ENCODE results near the gene MUCL3. TPM values are rescaled to one million over a fixed set of nuclear protein-coding genes. Genes with fewer than 3 reads are reported as not detected.

MUCL3 gene
- total RNA-seq, 1 experiment from 2014 or later: 0.15 TPM

GRCh38 chr6:30983439-30983838, 42.7 kb downstream of the MUCL3 start, which contains the start of gene MUC21 (continued):
- TF ChIP-seq REST (IDR thresholded peaks at IDR 0.05; ENCODE audit: low read depth) (no peak), EZH2phosphoT487 (IDR thresholded peaks at IDR 0.05; ENCODE audit: borderline replicate concordance) (no peak), FOSL1 (IDR thresholded peaks at IDR 0.05; ENCODE audit: low read depth) (no peak), MAX (IDR thresholded peaks at IDR 0.05) (no peak), TCF7L2 (IDR thresholded peaks at IDR 0.05; ENCODE audit: borderline replicate concordance, extremely low read depth, insufficient read depth, insufficient read length) (no peak)

GRCh38 chr6:30985490-30985889, 44.7 kb downstream of the MUCL3 start:
- peaks cover 8 to 9% of the 10 kb centered on the region in 2 experiments; a peak in 3 of 4 replicates for H3K4me1 ChIP-seq (ENCODE audit: control insufficient read depth in 1 of 2, insufficient read depth in 2 of 2, low read length in 2 of 2)
- H3K27ac ChIP-seq (ENCODE audit: low read depth, low read length): no peak overlapping the region
- no peaks in the 10 kb centered on the region for H3K9me2 ChIP-seq (ENCODE audit: insufficient read depth)
- no peaks in the 10 kb centered on the region for H3K27me3 ChIP-seq (ENCODE audit: insufficient read depth, low read length)
- H3K4me3 ChIP-seq (replicated peaks in 1 of 2; ENCODE audit: low read depth in 1 of 2, low read length in 2 of 2): no peak overlapping the region
- TF ChIP-seq FOSL1 (IDR thresholded peaks at IDR 0.05; ENCODE audit: low read depth) (no peak), YY1 (IDR thresholded peaks at IDR 0.05; ENCODE audit: extremely low read depth, insufficient replicate concordance, low read depth, low read length) (no peak), SP1 (IDR thresholded peaks at IDR 0.05; ENCODE audit: low read depth) (no peak)
- BruUV-seq (replicated peaks): no TSS peak
- ChIA-PET POLR2A (no interaction called here), RAD21 (ENCODE audit: low non-redundant PET in 1 of 2, low total read pairs in 2 of 2, uncharacterized antibody in 2 of 2, unreplicated experiment in 2 of 2) (no interaction called here), CTCF (no interaction called here)
- H3K36me3 ChIP-seq (ENCODE audit: control insufficient read depth in 1 of 2, insufficient read depth in 2 of 2, low read length in 2 of 2): no peaks in the 10 kb centered on the region
- H2AFZ ChIP-seq (ENCODE audit: low read depth, low read length, poor library complexity, severe bottlenecking): no peak overlapping the region
- no peaks in the 10 kb centered on the region for H3K9me3 ChIP-seq (ENCODE audit: control insufficient read depth in 1 of 2, insufficient read depth in 1 of 2, low read depth in 1 of 2, low read length in 2 of 2)
- no peak overlapping the region for H3K9ac ChIP-seq (ENCODE audit: low read length)
- intact Hi-C loops (cut with micrococcal nuclease): no loop called here
- no peaks in the 10 kb centered on the region for H4K20me1 ChIP-seq (ENCODE audit: insufficient read depth)
- DNase-seq (ENCODE audit: low read depth, low spot score): no peak
- no peaks in the 10 kb centered on the region for H3K79me2 ChIP-seq (ENCODE audit: insufficient read depth, low read length)
- H3K4me2 ChIP-seq (ENCODE audit: low read length): no peak overlapping the region
- ATAC-seq: no peak
